GM10266 (cell line): ENCODE measurements around the gene CDK5RAP3.

Source experiments
- DNase-seq: peaks from one replicate; pipeline ENCODE4 v3.0.0; 2012; ENCODE audit errors: extremely low spot score
- CTCF ChIP-seq: IDR thresholded peaks from 2 replicates; pipeline ENCODE4 v1.5.1; 2012; ENCODE audit warnings: mild to moderate bottlenecking, low read depth; ENCODE audit not compliant: control insufficient read depth, insufficient read depth; ENCODE audit errors: missing control alignments

The CDK5RAP3 gene

DNA sequence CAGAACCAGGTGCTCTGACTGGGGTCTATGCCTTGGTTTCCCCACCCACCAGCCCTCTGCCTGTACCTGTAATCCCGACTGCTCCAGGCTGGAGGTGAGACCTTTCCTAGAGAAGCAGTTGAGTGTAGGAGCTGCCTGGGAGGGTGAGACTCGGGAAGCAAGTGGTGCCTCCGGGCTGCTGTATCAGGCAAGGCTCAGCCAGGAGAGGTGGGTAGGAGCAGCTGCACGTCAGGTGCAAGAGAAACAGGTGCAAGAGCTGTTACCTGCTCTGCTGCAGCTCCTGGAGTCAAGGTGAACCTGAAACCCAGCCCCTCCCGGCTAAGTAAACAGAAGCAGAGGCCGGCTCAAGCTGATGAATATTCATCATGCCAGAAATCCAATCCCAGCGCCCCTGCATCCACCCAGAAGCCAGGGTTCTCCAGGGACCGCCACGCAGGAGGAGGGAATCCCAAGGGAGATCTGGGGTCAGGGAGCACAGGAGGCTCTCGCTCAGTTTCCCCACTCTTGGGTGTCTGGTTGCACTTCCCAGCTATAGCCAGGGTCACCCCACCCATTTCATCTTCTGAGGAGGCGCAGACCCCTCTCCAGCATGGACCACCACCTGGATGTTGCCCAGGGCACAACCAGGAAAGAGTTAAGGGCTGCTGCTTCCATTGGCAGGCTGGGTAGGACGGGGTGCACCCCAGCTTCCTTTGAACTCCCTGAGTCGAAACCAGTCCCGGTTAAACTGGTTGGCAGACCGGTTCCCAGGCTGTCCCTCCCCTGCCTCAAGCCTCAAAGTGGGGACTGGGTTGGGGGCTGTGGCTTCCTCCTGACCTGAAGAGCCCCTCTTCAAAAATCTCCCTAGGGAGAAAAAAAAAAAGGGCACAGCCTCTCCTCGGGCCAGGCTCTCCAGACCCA is 13.1 kb upstream of the CDK5RAP3 start, which contains the start of gene PRR15L:
PRR15L (minus strand) TSS at position 293 of the 900 bp plus-strand sequence. CDS start 4,649 bp downstream, outside the sequence.
- TF ChIP-seq CTCF: no peak
- DNase-seq: no peak

- DNase-seq: no peak
Observed at GRCh38 chr17:47959825-47960655, 10.9 kb upstream of the CDK5RAP3 start.

DNA sequence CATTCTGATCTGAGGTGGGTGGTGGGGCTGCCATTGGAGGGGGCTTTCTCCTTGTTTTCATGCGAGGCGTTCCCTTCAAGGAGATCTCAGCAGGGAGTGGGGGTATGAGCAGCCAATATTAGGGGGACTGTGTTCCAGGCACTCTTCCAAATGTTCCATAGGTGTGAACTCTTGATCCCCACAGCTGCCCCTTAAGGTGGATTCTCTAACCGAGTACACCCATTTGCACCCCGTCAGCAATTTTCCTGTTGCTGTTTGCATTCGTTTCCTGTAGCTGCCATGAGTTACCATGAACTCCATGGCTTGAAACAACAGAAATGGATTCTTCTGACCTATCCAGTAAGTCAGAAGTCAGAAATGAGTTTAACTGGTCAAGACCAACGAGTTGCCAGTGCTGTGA is 9.5 kb upstream of the CDK5RAP3 start:
- DNase-seq: no peak
- no peak for TF ChIP-seq CTCF

More at GRCh38 chr17:47959825-47960655, 10.9 kb upstream of the CDK5RAP3 start:
- no peak for TF ChIP-seq CTCF

DNA sequence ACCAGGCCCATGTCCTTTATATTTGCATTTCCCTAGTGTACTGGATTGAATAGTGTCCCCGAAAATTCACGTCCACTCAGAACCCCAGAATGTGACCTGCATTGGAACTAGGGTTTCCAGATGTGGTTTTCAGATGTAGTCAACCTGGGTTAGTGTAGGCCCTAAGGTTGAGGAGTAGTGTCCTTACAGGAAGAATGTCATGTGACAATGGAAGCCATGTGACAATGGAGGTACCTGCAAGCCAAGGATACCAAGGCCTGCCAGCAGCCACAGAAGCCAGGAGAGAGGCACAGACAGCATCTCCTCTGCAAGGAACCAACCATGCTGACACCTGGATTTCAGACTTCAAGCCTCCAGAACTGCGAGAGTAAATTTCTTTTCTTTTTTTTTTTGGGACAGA is 8.0 kb upstream of the CDK5RAP3 start:
- no peak for TF ChIP-seq CTCF
- DNase-seq: no peak

DNA sequence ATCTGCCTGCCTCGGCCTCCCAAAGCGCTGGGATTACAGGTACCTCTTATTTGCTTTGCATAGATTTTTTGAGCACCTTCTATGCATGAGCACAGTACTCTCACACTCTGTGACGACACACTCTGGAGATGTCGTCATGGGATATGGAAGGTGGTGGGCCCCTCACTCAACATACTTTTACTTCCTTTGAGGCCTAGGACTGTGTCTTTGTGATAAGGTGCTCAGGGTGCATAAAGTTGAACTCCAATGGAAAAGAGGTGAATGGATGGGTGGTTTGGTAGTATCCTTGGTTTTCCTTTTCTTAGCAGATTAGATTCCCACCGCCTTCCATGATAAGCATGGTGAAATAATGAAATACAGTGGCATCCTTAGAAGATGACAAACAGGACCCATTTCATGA is 6.1 kb upstream of the CDK5RAP3 start:
- no peak for TF ChIP-seq CTCF
- DNase-seq: no peak

DNA sequence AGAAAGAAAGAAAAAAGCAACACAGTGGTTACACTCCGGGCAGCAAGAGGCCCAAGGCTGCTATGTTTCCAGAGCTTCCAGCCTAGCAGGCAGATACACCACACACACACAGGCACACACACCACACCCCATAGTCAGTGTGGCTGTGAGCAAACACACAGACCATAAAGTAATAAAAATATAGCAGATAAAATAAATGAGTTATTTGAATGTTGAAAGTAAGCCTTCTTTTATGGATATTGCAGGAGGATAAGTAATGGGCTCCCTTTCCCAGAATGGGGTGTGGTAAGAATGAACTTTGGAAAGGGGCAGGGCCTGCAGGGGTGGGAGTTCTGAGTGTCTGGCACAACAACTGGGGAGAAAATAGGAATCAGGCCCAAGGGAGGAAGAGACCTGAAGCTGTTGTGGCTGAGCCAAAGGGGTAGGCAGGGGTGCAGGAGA is 4.8 kb upstream of the CDK5RAP3 start:
- no peak for DNase-seq
- TF ChIP-seq CTCF: no peak
